HG03520 (cell line): Measurements from ENCODE around the gene HDAC6.

Experiments
- ATAC-seq: cut with Tn5 transposase; IDR thresholded peaks from one replicate; pipeline ENCODE4 v1.9.1; 2021; ENCODE audit warnings: mild to moderate bottlenecking, moderate library complexity; ENCODE audit not compliant: unreplicated experiment

HDAC6 gene

DNA sequence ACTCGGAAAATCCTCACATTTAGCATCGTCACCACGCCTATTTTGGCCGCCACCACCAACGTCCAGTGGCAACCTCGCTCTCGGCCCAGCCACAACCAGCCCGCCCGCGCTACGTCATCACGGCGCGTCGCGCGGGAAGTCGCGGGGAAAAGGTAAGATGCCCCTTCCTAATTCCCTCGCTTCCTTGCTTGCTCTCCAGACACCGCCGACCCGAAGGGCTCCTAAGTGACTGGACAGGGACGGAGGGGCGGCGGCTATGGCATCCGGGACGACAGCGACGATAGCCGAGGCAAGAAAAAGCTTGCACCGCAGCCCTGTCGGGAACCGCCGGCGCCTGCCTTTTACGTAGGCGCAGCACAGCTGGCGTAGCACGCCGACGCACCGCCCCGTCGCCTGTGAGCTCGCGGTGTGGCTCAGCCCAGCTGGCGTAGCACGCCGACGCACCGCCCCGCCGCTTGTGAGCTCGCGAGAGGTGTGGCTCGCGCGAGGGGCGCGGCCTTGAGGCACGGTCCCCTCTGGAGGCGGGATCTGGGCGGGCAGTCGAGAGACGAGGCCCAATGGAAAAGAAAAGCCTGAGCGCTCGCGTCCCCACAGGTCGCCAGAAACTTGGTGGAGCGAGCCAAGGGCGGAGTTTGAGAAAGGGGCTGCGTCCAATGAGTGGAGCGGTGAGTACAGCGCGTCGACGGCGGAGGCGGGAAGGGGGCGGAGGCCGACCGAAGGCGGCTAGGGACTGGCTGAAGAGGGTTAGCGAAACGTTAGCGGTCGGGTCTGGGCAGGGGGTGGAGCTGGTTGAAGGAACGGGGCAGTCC lies at the start of gene HDAC6:
Gene HDAC6 (plus strand): TSS at position 788 of the 809 bp plus-strand sequence. CDS start 626 bp downstream, outside the sequence.
- ATAC-seq = peak; percentile 79

DNA sequence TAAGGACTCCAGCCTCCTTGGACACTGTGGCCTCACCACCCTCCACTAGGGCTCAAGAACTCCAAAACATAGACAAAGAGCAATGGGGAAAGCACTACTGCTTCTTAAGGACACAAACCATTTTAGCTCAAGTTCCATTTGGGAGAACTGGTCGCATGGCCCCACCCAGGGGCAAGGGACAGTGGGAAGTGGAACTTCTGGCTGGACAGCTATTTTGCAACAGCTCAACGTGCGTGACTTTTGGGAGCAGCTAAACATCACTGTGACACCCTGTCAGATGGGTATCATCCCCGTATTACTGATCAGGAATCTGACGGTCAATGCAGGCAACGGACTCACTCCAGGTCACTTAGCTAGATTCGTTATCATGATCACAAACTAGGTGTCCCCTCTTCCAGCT lies 49.4 kb upstream of the HDAC6 start:
- no peak for ATAC-seq

GRCh38 chrX:48753708-48754228 lies 48.1 kb upstream of the HDAC6 start:
- no peak for ATAC-seq

- no peak for ATAC-seq
Measured at GRCh38 chrX:48754238-48754637, 47.6 kb upstream of the HDAC6 start.

DNA sequence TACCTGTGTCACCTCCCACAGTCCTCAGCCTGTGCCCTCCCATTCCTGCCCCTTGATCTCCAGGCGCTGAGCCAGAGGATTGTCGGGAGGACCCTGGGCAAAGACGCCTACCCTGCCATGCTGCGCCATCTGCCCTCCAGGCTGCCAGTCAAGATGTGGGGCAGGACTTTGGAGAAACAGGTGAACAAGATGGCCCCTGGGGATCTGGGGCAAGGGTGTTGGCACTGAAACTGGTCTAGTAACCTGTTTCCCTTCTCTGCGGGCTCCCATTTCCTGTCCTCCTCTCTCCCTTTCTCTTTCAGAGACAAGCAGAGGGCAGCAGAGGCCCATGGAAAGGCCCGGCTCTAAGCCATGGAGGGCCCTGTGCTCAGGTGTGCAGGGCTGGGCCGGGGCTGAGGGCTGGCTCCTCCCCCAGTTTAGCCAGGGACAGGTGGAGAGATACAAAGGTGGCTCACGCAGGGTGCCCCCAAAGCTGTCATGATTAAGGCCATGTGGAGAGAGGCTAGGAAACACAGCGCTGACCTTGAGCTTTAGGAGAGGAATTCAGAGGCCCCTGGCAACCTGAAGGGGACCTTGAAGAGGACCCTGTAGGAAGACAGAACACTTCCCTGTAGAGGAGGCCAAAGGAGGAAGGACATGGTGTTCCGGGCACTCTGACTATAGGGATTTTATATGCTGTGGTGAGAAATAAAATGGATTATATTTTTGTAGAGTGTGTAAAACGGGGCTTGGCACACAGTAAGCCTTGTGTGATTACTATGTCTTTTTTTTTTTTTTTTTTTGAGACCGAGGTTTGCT lies 40.0 kb upstream of the HDAC6 start, which contains the start of gene GLOD5:
Gene GLOD5 (plus strand): TSS at position 74 of the 798 bp plus-strand sequence. CDS start 44 bp downstream, at position 118.
- ATAC-seq = no peak

DNA sequence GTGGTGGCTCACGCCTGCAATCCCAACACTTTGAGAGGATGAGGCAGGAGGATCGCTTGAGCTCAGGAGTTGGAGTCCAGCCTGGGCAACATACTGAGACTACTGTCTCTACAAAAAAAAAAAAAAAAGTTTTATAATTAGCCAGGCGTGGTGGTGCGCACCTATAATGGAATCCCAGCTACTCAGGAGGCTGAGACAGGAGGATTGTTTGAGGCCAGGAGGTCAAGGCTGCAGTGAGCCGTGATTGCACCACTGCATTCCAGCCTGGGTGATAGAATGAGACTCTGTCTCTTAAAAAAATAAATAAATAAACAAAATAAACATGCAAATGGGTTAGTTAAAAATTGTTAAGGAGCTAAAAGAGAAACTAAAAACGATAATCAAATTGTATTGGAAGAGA lies 32.6 kb upstream of the HDAC6 start:
- no peak for ATAC-seq

GRCh38 chrX:48770296-48770695 lies 31.6 kb upstream of the HDAC6 start:
- no peak for ATAC-seq

- ATAC-seq = no peak
Measured at GRCh38 chrX:48772602-48773001, 29.3 kb upstream of the HDAC6 start.

- no peak for ATAC-seq
Measured at GRCh38 chrX:48776818-48777439, 24.9 kb upstream of the HDAC6 start.

DNA sequence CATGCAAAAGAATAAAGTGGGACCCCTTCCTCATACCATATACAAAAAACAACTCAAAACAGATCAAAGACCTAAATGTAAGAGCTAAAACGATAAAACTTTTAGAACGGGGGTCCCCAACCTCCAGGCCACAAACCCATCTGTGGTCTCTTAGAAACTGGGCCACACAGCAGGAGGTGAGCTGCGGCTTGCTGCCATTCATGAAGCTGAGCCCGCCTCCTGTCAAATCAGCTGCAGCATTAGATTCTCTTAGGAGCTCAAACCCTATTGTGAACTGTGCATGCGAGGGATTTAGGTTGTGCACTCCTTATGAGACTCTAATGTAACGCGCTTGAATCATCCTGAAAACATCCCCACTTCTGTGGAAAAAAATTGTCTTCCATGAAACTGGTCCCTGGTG lies 22.5 kb upstream of the HDAC6 start:
- ATAC-seq = no peak

DNA sequence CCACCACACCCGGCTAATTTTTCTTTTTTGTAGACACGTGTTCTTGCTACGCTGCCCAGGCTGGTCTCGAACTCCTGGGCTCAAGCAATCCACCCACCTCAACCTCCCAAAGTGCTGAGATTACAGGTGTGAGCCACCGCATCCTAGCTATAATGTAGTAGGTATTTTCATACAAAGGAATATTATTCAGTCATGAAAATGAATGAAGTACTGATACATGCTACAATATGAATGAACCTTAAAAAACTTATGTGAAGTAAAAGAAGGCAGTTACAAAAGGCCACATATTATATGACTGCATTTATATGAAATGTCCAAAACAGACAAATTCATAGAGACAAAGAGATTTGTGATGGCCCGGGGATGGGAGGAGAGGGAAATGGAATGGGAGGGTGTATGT lies 20.2 kb upstream of the HDAC6 start:
- no peak for ATAC-seq

GRCh38 chrX:48782216-48782615 lies 19.7 kb upstream of the HDAC6 start:
- no peak for ATAC-seq

DNA sequence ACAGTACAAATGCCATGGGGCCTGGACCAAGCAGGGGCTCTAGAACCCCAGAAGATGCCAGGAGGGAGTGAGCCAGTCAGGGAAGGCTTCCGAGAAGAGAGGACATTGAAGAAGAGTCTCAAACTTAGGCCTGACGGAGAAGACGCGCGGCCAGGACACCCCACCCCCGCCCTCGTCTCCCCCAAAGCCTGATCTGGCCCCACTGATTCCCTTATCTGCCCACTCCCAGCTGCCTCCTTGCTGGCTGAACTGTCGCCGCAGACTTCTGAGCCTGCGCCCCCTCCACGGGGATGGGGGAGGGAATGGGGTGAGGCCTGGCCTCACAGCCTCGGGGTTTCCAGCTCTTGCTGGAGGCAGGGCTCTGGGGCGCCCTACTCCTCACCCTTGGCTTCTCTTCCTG lies 19.1 kb upstream of the HDAC6 start:
- no peak for ATAC-seq

DNA sequence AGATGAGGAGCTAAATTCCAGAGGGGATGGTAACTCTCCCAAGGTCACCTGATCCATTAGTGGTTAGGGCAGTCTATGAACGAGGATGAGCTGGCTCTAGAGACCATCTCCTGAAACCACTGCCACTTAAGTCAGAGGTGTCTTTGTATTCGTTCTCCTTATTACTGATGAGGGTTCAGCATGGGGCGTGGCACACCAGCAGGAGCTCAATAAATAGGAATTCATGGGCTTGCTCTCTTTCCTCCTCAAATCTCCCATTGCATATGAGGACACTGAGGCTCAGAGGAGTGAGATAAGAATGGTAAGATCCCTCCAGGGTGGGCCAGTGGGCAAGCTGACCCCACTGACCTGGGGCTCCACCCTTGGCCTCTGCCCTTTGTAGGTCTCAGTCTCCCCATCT lies 17.1 kb upstream of the HDAC6 start:
- ATAC-seq = no peak

GRCh38 chrX:48785186-48785539 lies 16.7 kb upstream of the HDAC6 start:
- ATAC-seq = no peak

DNA sequence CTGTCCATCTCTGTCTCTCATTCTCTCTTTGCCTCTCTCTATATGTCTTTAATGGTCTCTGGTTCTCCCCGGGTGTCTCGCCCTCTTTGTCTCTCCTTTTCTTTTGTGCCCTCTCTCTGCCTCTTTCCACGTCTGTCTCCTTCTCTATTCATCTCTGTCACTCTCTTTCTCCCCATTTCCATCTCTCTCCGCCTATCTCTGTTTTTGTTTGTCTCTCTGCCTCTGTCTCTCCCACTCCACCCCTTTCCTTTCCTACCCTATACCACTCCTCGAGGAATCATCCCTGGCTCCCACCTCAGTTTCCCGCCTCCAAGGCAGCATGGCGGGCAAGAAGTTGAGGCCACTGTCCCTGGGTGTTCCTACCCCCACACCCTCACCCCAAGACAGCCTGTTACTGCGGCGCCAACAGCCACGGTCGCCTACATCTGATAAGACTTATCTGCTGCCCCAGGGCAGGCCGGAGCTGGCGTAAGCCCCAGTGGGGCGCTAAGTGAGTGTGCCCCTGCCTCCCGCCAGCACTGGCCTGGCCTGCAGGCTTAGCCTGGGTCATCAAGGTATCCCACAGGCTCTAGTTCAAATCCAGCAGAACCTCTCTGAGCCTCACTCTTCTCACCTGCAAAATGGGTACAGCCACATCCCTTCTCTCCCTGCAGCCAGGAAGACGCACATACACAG lies 16.2 kb upstream of the HDAC6 start:
- ATAC-seq = no peak

GRCh38 chrX:48786341-48786800 lies 15.5 kb upstream of the HDAC6 start, which contains the start of gene GATA1:
Gene GATA1 (plus strand): TSS chrX:48786590. CDS start chrX:48791110, 4,520 bp downstream.
- ATAC-seq = no peak

DNA sequence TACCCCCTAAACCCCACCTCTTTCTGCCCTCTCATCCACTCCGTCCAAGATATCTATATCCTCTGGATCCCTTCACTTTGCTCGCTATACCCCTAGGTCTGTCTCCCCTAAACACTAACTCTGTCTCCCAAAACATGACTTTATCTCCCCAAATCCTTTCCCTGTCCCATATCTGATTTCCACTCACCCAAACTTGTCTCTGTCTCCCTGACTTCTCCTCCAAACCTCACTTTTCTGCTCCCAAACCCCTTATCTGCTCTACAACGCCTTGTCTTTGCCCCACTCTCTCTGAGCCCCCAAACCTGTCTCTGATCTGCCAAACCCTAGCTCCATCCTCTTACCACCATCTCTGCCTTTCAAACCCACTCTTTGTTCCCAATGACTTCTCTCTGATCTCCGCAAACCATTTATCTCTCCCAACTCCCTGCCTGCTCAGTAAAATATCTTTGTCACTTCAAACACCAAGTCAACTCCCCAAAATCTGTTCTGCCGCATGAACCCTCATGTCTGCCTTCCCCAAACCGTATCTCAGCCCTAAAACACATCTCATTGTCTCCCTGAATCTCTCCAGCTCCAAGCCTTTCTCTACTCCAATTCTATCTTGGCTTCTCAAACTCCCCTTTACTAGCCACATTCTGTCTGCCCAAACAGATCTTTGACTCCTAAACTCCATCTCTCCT lies 14.9 kb upstream of the HDAC6 start:
- ATAC-seq = no peak

DNA sequence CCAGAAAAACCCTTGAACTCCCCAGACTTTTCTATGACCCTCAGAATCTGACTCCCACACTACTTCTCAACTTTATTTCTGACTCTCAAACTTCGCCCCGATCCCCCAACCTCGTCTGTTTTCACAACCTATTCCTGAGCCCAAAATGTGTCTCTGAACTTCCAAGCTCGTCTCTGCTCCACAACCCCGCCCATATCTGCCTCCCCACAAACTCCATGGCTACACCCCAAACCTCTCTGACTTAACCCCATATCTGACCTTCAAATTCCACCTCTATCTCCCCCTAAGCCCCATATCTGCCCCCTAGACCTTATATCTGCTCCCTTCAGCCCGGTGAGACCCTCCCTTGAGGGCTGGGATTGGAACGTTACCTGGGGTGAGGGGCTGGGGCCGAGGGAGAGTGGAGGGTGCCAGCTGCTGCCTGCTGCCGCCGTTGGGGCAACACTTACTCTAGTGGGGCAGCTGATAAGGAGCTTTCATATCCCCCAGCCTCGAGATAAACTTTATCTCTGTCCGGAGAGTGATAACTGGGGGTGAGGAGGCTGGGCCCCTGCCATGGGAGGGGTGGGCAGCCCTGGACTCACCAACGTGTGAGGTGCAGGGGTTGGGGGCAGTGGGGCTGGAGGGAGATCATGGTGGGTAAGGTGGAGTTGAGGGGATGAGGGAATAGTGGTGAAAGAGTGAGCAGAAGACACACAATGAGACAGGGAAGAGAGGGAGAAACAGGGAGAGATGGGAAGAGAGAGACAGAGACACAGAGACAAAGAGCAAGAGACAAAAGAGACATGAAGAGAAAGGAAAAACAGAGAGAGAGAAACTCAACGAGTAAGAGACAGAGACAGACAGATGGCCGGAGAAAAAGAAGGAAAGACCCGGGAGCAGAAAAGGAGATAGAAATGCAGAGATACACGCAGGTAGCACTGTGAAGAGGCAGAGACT lies 14.1 kb upstream of the HDAC6 start:
- ATAC-seq = no peak
